Measurements from ENCODE around the gene PSMB4. TPM values are rescaled to one million over a fixed set of nuclear protein-coding genes. Genes with fewer than 3 reads are reported as not detected.
"Not testable (repeated sequence)": the region's sequence is repeated elsewhere in the genome, so short reads cannot be mapped to it uniquely, and the experiment has no call there.

PSMB4 gene
- total and polyA plus RNA-seq, 2 donors (not counting 1 experiment from before 2014, with no cell fraction given): 201 to 334 TPM

- DNase-seq: no peak
- CTCF ChIA-PET: no interaction called here
- Histone ChIP-seq H2AFZ (ENCODE audit: insufficient read depth, low read depth, low read length, poor library complexity, severe bottlenecking) (no peak overlapping the region), H3K4me1 (ENCODE audit: control insufficient read depth in 2 of 2, insufficient read depth in 2 of 2, low read length in 2 of 2) (no peaks in the 10 kb centered on the region), H3K36me3 (replicated peaks in 1 of 2; ENCODE audit: control extremely low read depth in 1 of 2, control insufficient read depth in 1 of 2, extremely low read depth in 1 of 2, insufficient read depth in 2 of 2, low read length in 1 of 2) (no peaks in the 10 kb centered on the region), H3K4me2 (replicated peaks; ENCODE audit: low read depth, low read length, poor library complexity, severe bottlenecking) (no peak overlapping the region), H3K79me2 (ENCODE audit: control insufficient read depth, insufficient read depth, low read length) (no peaks in the 10 kb centered on the region), H4K20me1 (ENCODE audit: control insufficient read depth, insufficient read depth, low read length, poor library complexity, severe bottlenecking) (no peaks in the 10 kb centered on the region), H3K9ac (ENCODE audit: low read length) (no peak overlapping the region), H3K27ac (ENCODE audit: low read length in 2 of 2) (no peak overlapping the region), H3K27me3 (replicated peaks in 1 of 4; ENCODE audit: control extremely low read depth in 1 of 4, control insufficient read depth in 3 of 4, insufficient read depth in 4 of 4, low read length in 3 of 4) (peaks cover 0 to 1% (median 0%) of the 10 kb centered on the region in 4 experiments), H3K4me3 (ENCODE audit: control extremely low read depth in 1 of 5, extremely low read depth in 1 of 5, insufficient read depth in 1 of 5, low read depth in 2 of 5, low read length in 4 of 5) (no peak overlapping the region), H3K9me3 (ENCODE audit: control extremely low read depth in 1 of 3, control insufficient read depth in 2 of 3, insufficient read depth in 1 of 3, low read length in 2 of 3) (no peaks in the 10 kb centered on the region)
- WGBS (ENCODE audit: insufficient coverage): no CpG with 5 or more reads among the region's 2 CpGs
- Mint-ChIP-seq H3K27ac (no peak overlapping the region), H3K27me3 (no peaks in the 10 kb centered on the region), H3K9me3 (ENCODE audit: insufficient read depth) (no peaks in the 10 kb centered on the region), H3K4me1 (no peaks in the 10 kb centered on the region), H3K4me3 (no peak overlapping the region)
- intact Hi-C loops (cut with micrococcal nuclease): no loop called here
- TF ChIP-seq EZH2 (IDR thresholded peaks at IDR 0.05; ENCODE audit: borderline replicate concordance, insufficient read depth, low read depth, low read length, poor library complexity, severe bottlenecking): no peak
- no peak for TF ChIP-seq CTCF (IDR thresholded peaks at IDR 0.05)
- no peak for ATAC-seq (ENCODE audit: low read depth)
- POLR2A ChIA-PET: no interaction called here
Observed at GRCh38 chr1:151386002-151386401, 13.4 kb upstream of the PSMB4 start.

- WGBS (ENCODE audit: insufficient coverage): 94% methylated on average over 7 of the region's 22 CpGs
- H3K79me2 ChIP-seq (ENCODE audit: control insufficient read depth, insufficient read depth, low read length); H3K4me2 ChIP-seq (replicated peaks; ENCODE audit: low read depth, low read length, poor library complexity, severe bottlenecking); intact Hi-C loops (cut with micrococcal nuclease); H3K36me3 ChIP-seq (replicated peaks in 1 of 2; ENCODE audit: control extremely low read depth in 1 of 2, control insufficient read depth in 1 of 2, extremely low read depth in 1 of 2, insufficient read depth in 2 of 2, low read length in 1 of 2); H3K9me3 ChIP-seq (ENCODE audit: control extremely low read depth in 1 of 3, control insufficient read depth in 2 of 3, insufficient read depth in 1 of 3, low read length in 2 of 3); H2AFZ ChIP-seq (ENCODE audit: insufficient read depth, low read depth, low read length, poor library complexity, severe bottlenecking); POLR2A ChIA-PET; H3K27ac ChIP-seq (ENCODE audit: low read length in 2 of 2); H3K27me3 ChIP-seq (replicated peaks in 1 of 4; ENCODE audit: control extremely low read depth in 1 of 4, control insufficient read depth in 3 of 4, insufficient read depth in 4 of 4, low read length in 3 of 4); ATAC-seq (ENCODE audit: low read depth); H3K27ac Mint-ChIP-seq; DNase-seq; H3K4me1 Mint-ChIP-seq; H4K20me1 ChIP-seq (ENCODE audit: control insufficient read depth, insufficient read depth, low read length, poor library complexity, severe bottlenecking); H3K4me3 ChIP-seq (ENCODE audit: control extremely low read depth in 1 of 5, extremely low read depth in 1 of 5, insufficient read depth in 1 of 5, low read depth in 2 of 5, low read length in 4 of 5); CTCF ChIA-PET; H3K4me3 Mint-ChIP-seq; H3K9me3 Mint-ChIP-seq (ENCODE audit: insufficient read depth); H3K9ac ChIP-seq (ENCODE audit: low read length); H3K4me1 ChIP-seq (ENCODE audit: control insufficient read depth in 2 of 2, insufficient read depth in 2 of 2, low read length in 2 of 2); H3K27me3 Mint-ChIP-seq: not testable (repeated sequence)
Observed at GRCh38 chr1:151390221-151391078, 8.9 kb upstream of the PSMB4 start.

Data from B cell (primary cell).